ENCODE data around the gene EVA1C. TPM values are rescaled to one million over a fixed set of nuclear protein-coding genes. Genes with fewer than 3 reads are reported as not detected.

The EVA1C gene
- total and polyA plus RNA-seq, 9 of the 15 experiments (the other 6 are each of a cell fraction or from before 2014, with no cell fraction given): 0.22 TPM; not detected in 8

DNA sequence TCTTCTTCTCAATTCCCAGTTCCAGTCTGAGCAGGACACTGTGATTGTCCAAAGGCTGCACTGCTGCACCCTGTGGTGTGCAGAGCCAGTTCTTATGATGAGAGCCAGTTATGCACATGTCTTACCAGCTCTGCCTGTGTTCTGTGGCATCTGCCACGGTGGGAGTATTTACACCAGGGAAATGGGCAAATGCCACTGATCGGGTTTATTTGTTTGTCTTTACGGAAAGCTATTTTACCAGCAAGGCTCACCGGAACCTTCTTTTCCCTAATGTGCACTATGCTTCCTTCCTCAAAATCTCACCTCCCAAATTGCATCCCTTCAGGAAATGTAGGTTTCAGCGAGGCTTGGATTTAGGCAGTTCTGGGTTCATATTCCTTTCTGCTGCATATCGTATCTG is 49.0 kb downstream of the EVA1C start (continued):
- TF ChIP-seq, protein P1, sequence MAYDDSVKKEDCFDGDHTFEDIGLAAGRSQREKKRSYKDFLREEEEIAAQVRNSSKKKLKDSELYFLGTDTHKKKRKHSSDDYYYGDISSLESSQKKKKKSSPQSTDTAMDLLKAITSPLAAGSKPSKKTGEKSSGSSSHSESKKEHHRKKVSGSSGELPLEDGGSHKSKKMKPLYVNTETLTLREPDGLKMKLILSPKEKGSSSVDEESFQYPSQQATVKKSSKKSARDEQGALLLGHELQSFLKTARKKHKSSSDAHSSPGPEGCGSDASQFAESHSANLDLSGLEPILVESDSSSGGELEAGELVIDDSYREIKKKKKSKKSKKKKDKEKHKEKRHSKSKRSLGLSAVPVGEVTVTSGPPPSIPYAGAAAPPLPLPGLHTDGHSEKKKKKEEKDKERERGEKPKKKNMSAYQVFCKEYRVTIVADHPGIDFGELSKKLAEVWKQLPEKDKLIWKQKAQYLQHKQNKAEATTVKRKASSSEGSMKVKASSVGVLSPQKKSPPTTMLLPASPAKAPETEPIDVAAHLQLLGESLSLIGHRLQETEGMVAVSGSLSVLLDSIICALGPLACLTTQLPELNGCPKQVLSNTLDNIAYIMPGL (CRISPR knock-in tag; IDR thresholded peaks at IDR 0.05): no peak
- no peak for TF ChIP-seq JUNB (CRISPR knock-in tag; conservative IDR thresholded peaks at IDR 0.05)
- TF ChIP-seq, protein P2, sequence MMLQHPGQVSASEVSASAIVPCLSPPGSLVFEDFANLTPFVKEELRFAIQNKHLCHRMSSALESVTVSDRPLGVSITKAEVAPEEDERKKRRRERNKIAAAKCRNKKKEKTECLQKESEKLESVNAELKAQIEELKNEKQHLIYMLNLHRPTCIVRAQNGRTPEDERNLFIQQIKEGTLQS (IDR thresholded peaks at IDR 0.05): no peak
- TF ChIP-seq, protein P2 (CRISPR knock-in tag; conservative IDR thresholded peaks at IDR 0.05): no peak
- TF ChIP-seq TCF7L2 (IDR thresholded peaks at IDR 0.05; ENCODE audit: low read depth, low read length): no peak
- TF ChIP-seq NONO (IDR thresholded peaks at IDR 0.05; ENCODE audit: low read depth in 2 of 2, low read length in 1 of 2): no peak
- TF ChIP-seq POLR2A (conservative IDR thresholded peaks at IDR 0.05): no peak
- TF ChIP-seq POU5F1 (IDR thresholded peaks at IDR 0.05; ENCODE audit: borderline replicate concordance, low read depth, low read length, partially characterized antibody): no peak
- TF ChIP-seq HCFC1 (IDR thresholded peaks at IDR 0.05; ENCODE audit: low read depth, low read length): no peak
- TF ChIP-seq NFXL1 (CRISPR knock-in tag; IDR thresholded peaks at IDR 0.05): no peak
- TF ChIP-seq CREB1 (IDR thresholded peaks at IDR 0.05): no peak
- TF ChIP-seq CREB1 (CRISPR knock-in tag; IDR thresholded peaks at IDR 0.05): no peak
- no peak for TF ChIP-seq GABPB2 (CRISPR knock-in tag; conservative IDR thresholded peaks at IDR 0.05)
- TF ChIP-seq, protein P3, sequence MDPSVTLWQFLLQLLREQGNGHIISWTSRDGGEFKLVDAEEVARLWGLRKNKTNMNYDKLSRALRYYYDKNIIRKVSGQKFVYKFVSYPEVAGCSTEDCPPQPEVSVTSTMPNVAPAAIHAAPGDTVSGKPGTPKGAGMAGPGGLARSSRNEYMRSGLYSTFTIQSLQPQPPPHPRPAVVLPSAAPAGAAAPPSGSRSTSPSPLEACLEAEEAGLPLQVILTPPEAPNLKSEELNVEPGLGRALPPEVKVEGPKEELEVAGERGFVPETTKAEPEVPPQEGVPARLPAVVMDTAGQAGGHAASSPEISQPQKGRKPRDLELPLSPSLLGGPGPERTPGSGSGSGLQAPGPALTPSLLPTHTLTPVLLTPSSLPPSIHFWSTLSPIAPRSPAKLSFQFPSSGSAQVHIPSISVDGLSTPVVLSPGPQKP (CRISPR knock-in tag; IDR thresholded peaks at IDR 0.05): no peak
